RWPE2 (cell line): Measurements from ENCODE around the gene EMC8.
A peak's percentile ranks its signal among the peaks of the same experiment; 100 is the strongest.

Experiments used
- ATAC-seq: fragments of 200-7000 bp; cut with Tn5 transposase; 3 replicates; pipeline ENCODE4 v1.9.1; 2021; ENCODE audit warnings: low read depth
- DNase-seq: peaks from one replicate; pipeline ENCODE4 v3.0.0-alpha.2; 2020; ENCODE audit warnings: low spot score
- H3K27ac ChIP-seq: fragments of 450-650 bp; 2 replicates; pipeline ENCODE4 v1.5.1; 2017; ENCODE audit warnings: mild to moderate bottlenecking; ENCODE audit not compliant: poor library complexity, severe bottlenecking
- H3K27me3 ChIP-seq: fragments of 250-450 bp; sonication (Bioruptor Pico); 2 replicates; pipeline ENCODE4 v1.5.1; 2021; ENCODE audit warnings: mild to moderate bottlenecking, moderate library complexity; ENCODE audit not compliant: insufficient read depth, poor library complexity, severe bottlenecking
- H3K36me3 ChIP-seq: fragments of 250-450 bp; sonication (Bioruptor Pico); 2 replicates; pipeline ENCODE4 v1.5.1; 2020; ENCODE audit warnings: low read depth, mild to moderate bottlenecking, moderate library complexity
- H3K4me1 ChIP-seq: fragments of 250-450 bp; sonication (Bioruptor Pico); 2 replicates; pipeline ENCODE4 v1.5.1; 2021; ENCODE audit warnings: mild to moderate bottlenecking, moderate library complexity; ENCODE audit not compliant: insufficient read depth, poor library complexity, severe bottlenecking
- H3K4me3 ChIP-seq: fragments of 250-450 bp; sonication (Bioruptor Pico); 2 replicates; pipeline ENCODE4 v1.5.1; 2021; ENCODE audit warnings: mild to moderate bottlenecking, moderate library complexity; ENCODE audit not compliant: severe bottlenecking
- H3K9me3 ChIP-seq: fragments of 250-450 bp; sonication (Bioruptor Pico); 2 replicates; pipeline ENCODE4 v1.5.1; 2021; ENCODE audit warnings: mild to moderate bottlenecking, moderate library complexity; ENCODE audit not compliant: severe bottlenecking
- CTCF ChIP-seq: fragments of 450-650 bp; IDR thresholded peaks from one replicate; pipeline ENCODE4 v1.5.1; 2017; ENCODE audit warnings: mild to moderate bottlenecking, moderate library complexity; ENCODE audit not compliant: poor library complexity, severe bottlenecking

EMC8 gene

GRCh38 chr16:85781156-85781555 lies 18.2 kb downstream of the EMC8 start:
- H3K36me3 ChIP-seq = peaks cover 72% of the 10 kb centered on the region
- no peaks in the 10 kb centered on the region for H3K9me3 ChIP-seq
- no peak overlapping the region for H3K27ac ChIP-seq
- no peak for TF ChIP-seq CTCF
- no peak for DNase-seq
- ATAC-seq = no peak
- no peak overlapping the region for H3K4me3 ChIP-seq
- no peaks in the 10 kb centered on the region for H3K27me3 ChIP-seq
- H3K4me1 ChIP-seq = peaks cover 20% of the 10 kb centered on the region

DNA sequence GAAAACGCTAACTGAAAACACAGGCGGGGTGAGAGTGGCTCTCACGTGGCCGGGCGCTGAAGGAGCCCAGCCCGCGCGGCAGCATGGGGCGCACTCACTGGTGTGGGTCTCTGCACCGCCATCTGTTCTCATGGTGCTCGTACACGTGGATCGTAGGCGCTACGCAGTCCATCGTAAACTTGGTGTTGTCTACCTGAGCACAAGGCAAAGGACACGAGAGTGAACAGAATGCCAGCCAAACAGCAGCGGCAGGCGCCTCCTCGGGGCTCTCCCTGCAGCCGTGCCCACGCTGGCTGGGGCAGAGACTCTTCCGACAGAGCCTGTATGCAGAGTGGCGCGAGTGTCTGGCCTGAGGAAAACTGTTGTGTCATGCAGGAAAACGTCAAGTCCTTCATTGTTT lies 19.1 kb downstream of the EMC8 start:
- DNase-seq (no peak), ATAC-seq (no peak)
- Histone ChIP-seq H3K9me3 (no peaks in the 10 kb centered on the region), H3K4me3 (no peak overlapping the region), H3K27me3 (no peaks in the 10 kb centered on the region), H3K4me1 (peaks cover 20% of the 10 kb centered on the region), H3K27ac (no peak overlapping the region), H3K36me3 (peaks cover 69% of the 10 kb centered on the region)
- no peak for TF ChIP-seq CTCF

GRCh38 chr16:85778873-85779272 lies 20.5 kb downstream of the EMC8 start:
- H3K4me1 ChIP-seq = peaks cover 20% of the 10 kb centered on the region
- no peaks in the 10 kb centered on the region for H3K27me3 ChIP-seq
- no peaks in the 10 kb centered on the region for H3K9me3 ChIP-seq
- H3K4me3 ChIP-seq = no peak overlapping the region
- peaks cover 55% of the 10 kb centered on the region for H3K36me3 ChIP-seq
- TF ChIP-seq CTCF = no peak
- no peak for DNase-seq
- peak overlapping the region; percentile 57 for H3K27ac ChIP-seq
- no peak for ATAC-seq

GRCh38 chr16:85777583-85778310 lies 21.6 kb downstream of the EMC8 start:
- peaks cover 55% of the 10 kb centered on the region for H3K36me3 ChIP-seq
- ATAC-seq (peak; percentile 88), DNase-seq (no peak)

More at GRCh38 chr16:85777583-85778310, 21.6 kb downstream of the EMC8 start:
- peaks cover 20% of the 10 kb centered on the region for H3K4me1 ChIP-seq
- H3K4me3 ChIP-seq = no peak overlapping the region
- no peaks in the 10 kb centered on the region for H3K9me3 ChIP-seq
- no peaks in the 10 kb centered on the region for H3K27me3 ChIP-seq
- H3K27ac ChIP-seq = peak overlapping the region; percentile 57
- no peak for TF ChIP-seq CTCF
